A673 (cell line): ENCODE data around the gene ESR2.

Experiments
- EZH2 ChIP-seq: fragments of 200-600 bp; sonication (generic); IDR thresholded peaks from 2 replicates; pipeline ENCODE4 v1.6.1; 2017; ENCODE audit warnings: borderline replicate concordance, low read depth, mild to moderate bottlenecking, mixed read lengths, antibody characterized with exemption, low read length; ENCODE audit not compliant: poor library complexity, severe bottlenecking
- TF ChIP-seq, protein P1 (sequence below): fragments of 300-800, 200-600 bp; sonication (generic); conservative IDR thresholded peaks from 2 replicates; pipeline ENCODE4 v1.5.1; 2017; ENCODE audit warnings: low read depth, mild to moderate bottlenecking, antibody characterized with exemption, low read length, moderate library complexity, mixed read lengths

- TF ChIP-seq, protein P1, sequence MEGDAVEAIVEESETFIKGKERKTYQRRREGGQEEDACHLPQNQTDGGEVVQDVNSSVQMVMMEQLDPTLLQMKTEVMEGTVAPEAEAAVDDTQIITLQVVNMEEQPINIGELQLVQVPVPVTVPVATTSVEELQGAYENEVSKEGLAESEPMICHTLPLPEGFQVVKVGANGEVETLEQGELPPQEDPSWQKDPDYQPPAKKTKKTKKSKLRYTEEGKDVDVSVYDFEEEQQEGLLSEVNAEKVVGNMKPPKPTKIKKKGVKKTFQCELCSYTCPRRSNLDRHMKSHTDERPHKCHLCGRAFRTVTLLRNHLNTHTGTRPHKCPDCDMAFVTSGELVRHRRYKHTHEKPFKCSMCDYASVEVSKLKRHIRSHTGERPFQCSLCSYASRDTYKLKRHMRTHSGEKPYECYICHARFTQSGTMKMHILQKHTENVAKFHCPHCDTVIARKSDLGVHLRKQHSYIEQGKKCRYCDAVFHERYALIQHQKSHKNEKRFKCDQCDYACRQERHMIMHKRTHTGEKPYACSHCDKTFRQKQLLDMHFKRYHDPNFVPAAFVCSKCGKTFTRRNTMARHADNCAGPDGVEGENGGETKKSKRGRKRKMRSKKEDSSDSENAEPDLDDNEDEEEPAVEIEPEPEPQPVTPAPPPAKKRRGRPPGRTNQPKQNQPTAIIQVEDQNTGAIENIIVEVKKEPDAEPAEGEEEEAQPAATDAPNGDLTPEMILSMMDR = no peak
- TF ChIP-seq EZH2 = no peak
Observed at GRCh38 chr14:64278458-64278857, 15.7 kb downstream of the ESR2 start.
